ENCODE results near the gene RHOD. TPM values are rescaled to one million over a fixed set of nuclear protein-coding genes. Genes with fewer than 3 reads are reported as not detected.

The RHOD gene
- total RNA-seq, 1 experiment from 2014 or later, result not detected

GRCh38 chr11:67102664-67103063 is 46.0 kb downstream of the RHOD start:
- H3K36me3 ChIP-seq, result no peaks in the 10 kb centered on the region
- no peak overlapping the region for H3K4me3 ChIP-seq
- no peak for DNase-seq

GRCh38 chr11:67105964-67106363 is 49.3 kb downstream of the RHOD start:
- no peak for DNase-seq
- no peaks in the 10 kb centered on the region for H3K9me3 ChIP-seq (replicated peaks)
- no peaks in the 10 kb centered on the region for H3K36me3 ChIP-seq
- no peak overlapping the region for H3K4me3 ChIP-seq
- no peak overlapping the region for H3K27ac ChIP-seq
- no peaks in the 10 kb centered on the region for H3K27me3 ChIP-seq
- no peaks in the 10 kb centered on the region; the same call in 1 of the 2 replicates for H3K4me1 ChIP-seq

More at GRCh38 chr11:67102664-67103063, 46.0 kb downstream of the RHOD start:
- Histone ChIP-seq H3K27ac (no peak overlapping the region), H3K27me3 (no peaks in the 10 kb centered on the region), H3K4me1 (no peaks in the 10 kb centered on the region), H3K9me3 (replicated peaks) (no peaks in the 10 kb centered on the region)

GRCh38 chr11:67111261-67111660 is 54.6 kb downstream of the RHOD start:
- peak in 1 of 2 experiments; percentile 39 for DNase-seq
- Histone ChIP-seq H3K4me3 (no peak overlapping the region), H3K27me3 (no peaks in the 10 kb centered on the region), H3K36me3 (no peaks in the 10 kb centered on the region), H3K9me3 (replicated peaks) (no peaks in the 10 kb centered on the region), H3K27ac (no peak overlapping the region), H3K4me1 (peaks cover 3% of the 10 kb centered on the region; the same call in 1 of the 2 replicates)

- H3K4me1 ChIP-seq, result peaks cover 3% of the 10 kb centered on the region; the same call in 1 of the 2 replicates
- no peak overlapping the region for H3K27ac ChIP-seq
- H3K27me3 ChIP-seq, result no peaks in the 10 kb centered on the region
- H3K4me3 ChIP-seq, result no peak overlapping the region
- no peak for DNase-seq
- no peaks in the 10 kb centered on the region for H3K9me3 ChIP-seq (replicated peaks)
- H3K36me3 ChIP-seq, result no peaks in the 10 kb centered on the region
Measured at GRCh38 chr11:67113231-67113721, 56.6 kb downstream of the RHOD start.

GRCh38 chr11:67114275-67114896 is 57.7 kb downstream of the RHOD start:
- DNase-seq, result no peak

GRCh38 chr11:67116758-67117105 is 60.1 kb downstream of the RHOD start:
- DNase-seq, result no peak
- Histone ChIP-seq H3K4me3 (no peak overlapping the region), H3K9me3 (replicated peaks) (no peaks in the 10 kb centered on the region), H3K27me3 (no peaks in the 10 kb centered on the region), H3K4me1 (no peaks in the 10 kb centered on the region; the same call in 1 of the 2 replicates), H3K36me3 (no peaks in the 10 kb centered on the region), H3K27ac (no peak overlapping the region)

More at GRCh38 chr11:67114275-67114896, 57.7 kb downstream of the RHOD start:
- no peaks in the 10 kb centered on the region for H3K27me3 ChIP-seq
- no peaks in the 10 kb centered on the region for H3K9me3 ChIP-seq (replicated peaks)
- no peak overlapping the region for H3K27ac ChIP-seq
- no peaks in the 10 kb centered on the region for H3K36me3 ChIP-seq
- H3K4me3 ChIP-seq, result no peak overlapping the region
- peaks cover 3% of the 10 kb centered on the region; the same call in 1 of the 2 replicates for H3K4me1 ChIP-seq

GRCh38 chr11:67117176-67117575 is 60.5 kb downstream of the RHOD start:
- H3K27ac ChIP-seq, result no peak overlapping the region
- H3K4me3 ChIP-seq, result no peak overlapping the region
- no peak for DNase-seq
- H3K9me3 ChIP-seq (replicated peaks), result no peaks in the 10 kb centered on the region
- no peaks in the 10 kb centered on the region for H3K4me1 ChIP-seq
- no peaks in the 10 kb centered on the region for H3K36me3 ChIP-seq
- no peaks in the 10 kb centered on the region for H3K27me3 ChIP-seq

- H3K27ac ChIP-seq, result no peak overlapping the region
- no peaks in the 10 kb centered on the region for H3K4me1 ChIP-seq
- no peaks in the 10 kb centered on the region for H3K36me3 ChIP-seq
- no peak for DNase-seq
- no peak overlapping the region for H3K4me3 ChIP-seq
- no peaks in the 10 kb centered on the region for H3K27me3 ChIP-seq
- no peaks in the 10 kb centered on the region for H3K9me3 ChIP-seq (replicated peaks)
Measured at GRCh38 chr11:67117672-67118180, 61.1 kb downstream of the RHOD start.

GRCh38 chr11:67118181-67118766 is 61.6 kb downstream of the RHOD start:
- Histone ChIP-seq H3K27ac (peak overlapping the region; percentile 85), H3K4me1 (no peaks in the 10 kb centered on the region), H3K4me3 (peak overlapping the region; percentile 76), H3K27me3 (no peaks in the 10 kb centered on the region), H3K9me3 (replicated peaks) (no peaks in the 10 kb centered on the region), H3K36me3 (no peaks in the 10 kb centered on the region)
- DNase-seq, result peak in 1 of 2 experiments; percentile 33

GRCh38 chr11:67118801-67119584 is 62.3 kb downstream of the RHOD start, which contains the start of gene KDM2A:
KDM2A (plus strand) TSS chr11:67119263; CDS start chr11:67121317, 2,054 bp downstream.
- peak; percentile 98 to 99 for DNase-seq
- Histone ChIP-seq H3K4me1 (no peaks in the 10 kb centered on the region), H3K9me3 (replicated peaks) (no peaks in the 10 kb centered on the region), H3K36me3 (no peaks in the 10 kb centered on the region), H3K27me3 (no peaks in the 10 kb centered on the region), H3K4me3 (peak within 1 kb of the TSS; percentile 100), H3K27ac (peak within 1 kb of the TSS; percentile 85)

- no peaks in the 10 kb centered on the region for H3K9me3 ChIP-seq (replicated peaks)
- DNase-seq, result peak in 1 of 2 experiments; percentile 34
- no peaks in the 10 kb centered on the region for H3K4me1 ChIP-seq
- no peaks in the 10 kb centered on the region for H3K27me3 ChIP-seq
- H3K36me3 ChIP-seq, result no peaks in the 10 kb centered on the region
- peak overlapping the region; percentile 100 for H3K4me3 ChIP-seq
- H3K27ac ChIP-seq, result peak overlapping the region; percentile 69
Measured at GRCh38 chr11:67119585-67120391, 63.1 kb downstream of the RHOD start.

GRCh38 chr11:67120456-67120855 is 63.8 kb downstream of the RHOD start:
- H3K4me1 ChIP-seq, result no peaks in the 10 kb centered on the region
- 0 out of 2 replicates have a peak, but pooled peaks cover 2% of the 10 kb centered on the region for H3K36me3 ChIP-seq
- no peaks in the 10 kb centered on the region for H3K9me3 ChIP-seq (replicated peaks)
- peak in 1 of 2 experiments; percentile 7 for DNase-seq
- H3K4me3 ChIP-seq, result peak overlapping the region; percentile 100
- no peaks in the 10 kb centered on the region for H3K27me3 ChIP-seq
- no peak overlapping the region for H3K27ac ChIP-seq

GRCh38 chr11:67120881-67121710 is 64.4 kb downstream of the RHOD start:
- DNase-seq, result peak in 1 of 2 experiments; percentile 25
- H3K4me3 ChIP-seq, result peak overlapping the region; percentile 100
- H3K27me3 ChIP-seq, result no peaks in the 10 kb centered on the region
- H3K36me3 ChIP-seq, result 0 out of 2 replicates have a peak, but pooled peaks cover 3% of the 10 kb centered on the region
- H3K4me1 ChIP-seq, result no peaks in the 10 kb centered on the region
- H3K9me3 ChIP-seq (replicated peaks), result no peaks in the 10 kb centered on the region
- no peak overlapping the region for H3K27ac ChIP-seq
